K562 (cell line): ENCODE results near the gene TIPIN. TPM values are rescaled to one million over a fixed set of nuclear protein-coding genes. Genes with fewer than 3 reads are reported as not detected.

Experiments
- CREB1 ChIP-seq, 2 experiments: sonication (generic) in 1 of 2; formaldehyde crosslinking in 1 of 2; IDR thresholded peaks; 2 replicates each; pipeline versions ENCODE4 v1.6.1 to v1.8.0; 2012 to 2022; ENCODE audit warnings: inconsistent platforms in 1 of 2, mild to moderate bottlenecking in 1 of 2, missing genetic modification reagents in 1 of 2, moderate library complexity in 1 of 2
- CXXC5 ChIP-seq: fragments of 250-450 bp; sonication (Bioruptor Pico); IDR thresholded peaks from 2 replicates; pipeline ENCODE4 v1.8.0; 2022; ENCODE audit warnings: inconsistent platforms, mild to moderate bottlenecking, moderate library complexity
- FOXA3 ChIP-seq, 2 experiments: fragments of 450-650 bp in 1 of 2; sonication (generic) in 1 of 2; formaldehyde crosslinking; IDR thresholded peaks in 1 of 2; conservative IDR thresholded peaks in 1 of 2; 2 replicates each; pipeline versions ENCODE4 v1.4.0 to v1.8.0; 2020 to 2022; ENCODE audit warnings: mild to moderate bottlenecking in 2 of 2, missing genetic modification reagents in 1 of 2
- FOXO4 ChIP-seq: fragments of 450-650 bp; formaldehyde crosslinking; IDR thresholded peaks from 2 replicates; pipeline ENCODE4 v1.4.0; 2020; ENCODE audit warnings: mild to moderate bottlenecking, moderate library complexity
- MNT ChIP-seq, 2 experiments: fragments of 450-650 bp; conservative IDR thresholded peaks; 2 replicates each; pipeline ENCODE4 v1.6.1; 2017; ENCODE audit warnings: mild to moderate bottlenecking in 2 of 2, moderate library complexity in 2 of 2
- NEUROD1 ChIP-seq: fragments of 150-350 bp; IDR thresholded peaks from 2 replicates; pipeline ENCODE4 v1.6.1; 2014; ENCODE audit warnings: borderline replicate concordance, low read length, low read depth; ENCODE audit not compliant: partially characterized antibody
- NFIC ChIP-seq: fragments of 450-650 bp; IDR thresholded peaks from 2 replicates; pipeline ENCODE4 v1.6.1; 2017; ENCODE audit warnings: mild to moderate bottlenecking, inconsistent platforms
- NFXL1 ChIP-seq: fragments of 450-650 bp; formaldehyde crosslinking; IDR thresholded peaks from 2 replicates; pipeline ENCODE4 v1.4.0; 2021; ENCODE audit warnings: mild to moderate bottlenecking
- NONO ChIP-seq, 2 experiments: fragments of 200-400 bp in 1 of 2; fragments of 450-650 bp in 1 of 2; formaldehyde crosslinking in 1 of 2; IDR thresholded peaks; 2 replicates each; pipeline ENCODE4 v1.6.1; 2017; ENCODE audit warnings: low read depth in 2 of 2, mild to moderate bottlenecking in 2 of 2, moderate library complexity in 2 of 2, low read length in 1 of 2
- SMARCB1 ChIP-seq: IDR thresholded peaks from 2 replicates; pipeline ENCODE4 v1.6.1; 2011; ENCODE audit warnings: improper control_type of control experiment, low read depth; ENCODE audit not compliant: insufficient read length
- SNRNP70 ChIP-seq: fragments of 200-400 bp; formaldehyde crosslinking; optimal IDR thresholded peaks from 2 replicates; pipeline ENCODE3; 2017; ENCODE audit warnings: low read depth, low read length
- TFAP4 ChIP-seq: sonication (generic); formaldehyde crosslinking; IDR thresholded peaks from 2 replicates; pipeline ENCODE4 v1.8.0; 2022; ENCODE audit warnings: missing genetic modification reagents, mild to moderate bottlenecking, moderate library complexity, borderline replicate concordance
- ZBTB26 ChIP-seq: fragments of 450-650 bp; formaldehyde crosslinking; IDR thresholded peaks from 2 replicates; pipeline ENCODE4 v1.4.0; 2022; ENCODE audit warnings: missing genetic modification characterization
- ZNF444 ChIP-seq: fragments of 250-450 bp; sonication (Bioruptor Pico); IDR thresholded peaks from 2 replicates; pipeline ENCODE4 v1.4.0; 2020; ENCODE audit warnings: mild to moderate bottlenecking, moderate library complexity
- polyA plus RNA-seq, 8 experiments: library from polyadenylated mRNA; depleted of rRNA in 4 of 8; stranded (reverse) in 5 of 8; unstranded in 3 of 8; fragments of >200 nt; fragmentation: Nextera tagmentation in 2 of 8; fragmentation: Illumina TruSeq in 1 of 8; extraction: Ambion mirVana in 2 of 8; extraction: Trizol in 1 of 8; gene quantifications; 2 replicates each; pipeline versions ENCODE4 v1.2.1 to v1.2.3, GENCODE V29; 2011 to 2014; ENCODE audit warnings: inconsistent platforms in 1 of 8, missing spikeins in 1 of 8
- total RNA-seq, 7 experiments: library from RNA; depleted of rRNA in 6 of 7; stranded (reverse); fragments of >200 nt in 6 of 7; fragmentation: Illumina TruSeq in 2 of 7; extraction: Trizol in 2 of 7; gene quantifications; 2 replicates each; pipeline versions ENCODE4 v1.2.1 to v1.2.3, GENCODE V29; 2011 to 2021; ENCODE audit warnings: low replicate concordance in 1 of 7
- TF ChIP-seq, protein P1 (sequence below): sonication (generic); formaldehyde crosslinking; IDR thresholded peaks from 2 replicates; pipeline ENCODE4 v1.8.0; 2022; ENCODE audit warnings: mild to moderate bottlenecking, missing genetic modification reagents
- TF ChIP-seq, protein P2 (sequence below): IDR thresholded peaks from 3 replicates; pipeline ENCODE4 v1.6.1; 2011; ENCODE audit warnings: borderline replicate concordance, mild to moderate bottlenecking; ENCODE audit not compliant: insufficient read length, insufficient read depth

The TIPIN gene
- total and polyA plus RNA-seq, 9 of the 15 experiments (the other 6 are each of a cell fraction or from before 2014, with no cell fraction given) = 22.9 to 61.4 (median 42.0) TPM

DNA sequence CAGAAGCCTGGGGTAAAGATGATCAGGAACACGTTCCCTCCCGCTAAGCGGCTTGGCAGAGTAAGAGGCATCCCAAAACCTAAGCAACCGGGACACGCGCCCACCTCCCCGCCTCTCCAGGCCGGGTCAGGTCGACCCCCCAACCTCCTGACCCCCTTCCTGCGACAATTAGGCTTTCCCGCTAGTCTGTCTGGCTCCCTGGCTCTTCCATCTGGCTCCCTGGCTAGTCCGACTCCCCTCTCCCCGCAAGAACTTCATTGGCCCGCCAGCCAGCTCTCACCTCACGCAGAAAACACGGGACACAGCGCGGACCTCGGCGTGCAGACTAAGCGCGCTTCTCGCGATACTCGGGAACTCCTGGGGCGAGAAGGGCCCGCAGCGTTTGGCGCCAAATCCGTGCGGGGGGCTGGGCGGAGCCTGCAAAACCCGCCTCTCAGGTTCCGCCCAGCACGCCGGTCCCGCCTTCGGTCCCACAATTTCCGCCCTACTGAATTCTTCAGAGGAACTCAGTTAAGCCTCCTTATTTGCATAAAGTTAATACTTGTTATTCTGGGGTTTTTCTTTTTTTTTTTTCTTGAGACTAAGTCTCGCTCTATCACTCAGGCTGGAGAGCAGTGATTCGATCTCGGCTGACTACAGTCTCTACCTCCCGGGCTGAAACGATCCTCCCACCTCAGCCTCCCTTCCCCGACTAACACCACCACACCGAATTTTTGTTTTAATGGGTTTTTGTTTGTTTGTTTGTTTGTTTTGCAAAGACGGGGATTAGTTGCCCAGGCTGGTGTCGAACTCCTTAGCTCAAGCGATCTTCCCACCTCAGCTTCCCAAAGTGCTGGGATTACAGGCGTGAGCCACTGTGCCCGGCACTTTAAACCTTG lies at the start of gene TIPIN (continued):
- TF ChIP-seq, protein P1, sequence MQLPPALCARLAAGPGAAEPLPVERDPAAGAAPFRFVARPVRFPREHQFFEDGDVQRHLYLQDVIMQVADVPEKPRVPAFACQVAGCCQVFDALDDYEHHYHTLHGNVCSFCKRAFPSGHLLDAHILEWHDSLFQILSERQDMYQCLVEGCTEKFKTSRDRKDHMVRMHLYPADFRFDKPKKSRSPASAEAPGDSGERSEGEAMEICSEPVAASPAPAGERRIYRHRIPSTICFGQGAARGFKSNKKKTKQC = peak; percentile 33; the same call in 1 of the 2 replicates
- TF ChIP-seq, protein P2, sequence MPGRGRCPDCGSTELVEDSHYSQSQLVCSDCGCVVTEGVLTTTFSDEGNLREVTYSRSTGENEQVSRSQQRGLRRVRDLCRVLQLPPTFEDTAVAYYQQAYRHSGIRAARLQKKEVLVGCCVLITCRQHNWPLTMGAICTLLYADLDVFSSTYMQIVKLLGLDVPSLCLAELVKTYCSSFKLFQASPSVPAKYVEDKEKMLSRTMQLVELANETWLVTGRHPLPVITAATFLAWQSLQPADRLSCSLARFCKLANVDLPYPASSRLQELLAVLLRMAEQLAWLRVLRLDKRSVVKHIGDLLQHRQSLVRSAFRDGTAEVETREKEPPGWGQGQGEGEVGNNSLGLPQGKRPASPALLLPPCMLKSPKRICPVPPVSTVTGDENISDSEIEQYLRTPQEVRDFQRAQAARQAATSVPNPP = no peak
- no peak for TF ChIP-seq SNRNP70
- peak; percentile 70; the same call in 1 of the 2 replicates for TF ChIP-seq ZBTB26
- no peak for TF ChIP-seq SMARCB1
- no peak for TF ChIP-seq NFXL1 (CRISPR knock-in tag)
- TF ChIP-seq TFAP4 (CRISPR knock-in tag) = peak; percentile 89
- TF ChIP-seq FOXA3 (CRISPR knock-in tag; conservative IDR thresholded peaks at IDR 0.05 in 1 of 2, IDR thresholded peaks at IDR 0.05 in 1 of 2) = no peak
- TF ChIP-seq FOXO4 (CRISPR knock-in tag) = 0 out of 2 replicates have a peak, but pooled peaks have one; percentile 19
- TF ChIP-seq NONO (IDR thresholded peaks at IDR 0.05; ENCODE audit: low read depth in 2 of 2, low read length in 1 of 2) = no peak
- TF ChIP-seq NFIC = peak; percentile 66
- peak; percentile 93 for TF ChIP-seq CREB1 (IDR thresholded peaks at IDR 0.05)
- TF ChIP-seq CREB1 (CRISPR knock-in tag; IDR thresholded peaks at IDR 0.05) = peak; percentile 90
- peak; percentile 82 to 92 for TF ChIP-seq MNT (conservative IDR thresholded peaks at IDR 0.05)
- TF ChIP-seq CXXC5 = peak; percentile 96
- TF ChIP-seq NEUROD1 = peak; percentile 52
- no peak for TF ChIP-seq ZNF444 (CRISPR knock-in tag)
